AG04450 (cell line): ENCODE data around the gene SDC3. TPM values are rescaled to one million over a fixed set of nuclear protein-coding genes. Genes with fewer than 3 reads are reported as not detected.

ENCODE experiments used
- CTCF ChIA-PET: fragments of 300-600, 350-600 bp; formaldehyde crosslinking; extraction: SDS; loops from one replicate; lab custom pipeline; 2022; ENCODE audit warnings: antibody characterized with exemption, inconsistent platforms; lab: Charles Lee
- POLR2A ChIA-PET: fragments of 350-600 bp; formaldehyde crosslinking; extraction: SDS; loops from one replicate; lab custom pipeline; 2021; ENCODE audit warnings: antibody characterized with exemption, inconsistent platforms; lab: Yijun Ruan, JAX
- DNase-seq: peaks from one replicate; pipeline ENCODE4 v3.0.0-alpha.2; 2011; ENCODE audit warnings: low read depth, low spot score
- H3K27ac ChIP-seq: one replicate; pipeline ENCODE4 v1.5.1; 2012; ENCODE audit warnings: low read depth, low read length, control low read depth
- H3K27me3 ChIP-seq: one replicate; pipeline ENCODE4 v1.6.0; 2012; ENCODE audit warnings: low read length; ENCODE audit not compliant: control insufficient read depth, insufficient read depth
- H3K4me3 ChIP-seq: 2 replicates; pipeline ENCODE4 v1.5.1; 2011; ENCODE audit warnings: mild to moderate bottlenecking, low read depth, low read length, control low read depth
- H3K9me3 ChIP-seq: 2 replicates; pipeline ENCODE4 v1.5.1; 2012; ENCODE audit warnings: low read length; ENCODE audit not compliant: control insufficient read depth, insufficient read depth
- CTCF ChIP-seq: IDR thresholded peaks from 2 replicates; pipeline ENCODE4 v1.5.1; 2011; ENCODE audit warnings: low read depth, low read length, control low read depth, inconsistent platforms
- polyA plus RNA-seq: library from polyadenylated mRNA; depleted of rRNA; stranded (reverse); fragments of >200 nt; gene quantifications from 2 replicates; pipeline ENCODE4 v1.2.3, GENCODE V29; 2011

SDC3 gene
- polyA plus RNA-seq, 1 experiment = 21.7 TPM

DNA sequence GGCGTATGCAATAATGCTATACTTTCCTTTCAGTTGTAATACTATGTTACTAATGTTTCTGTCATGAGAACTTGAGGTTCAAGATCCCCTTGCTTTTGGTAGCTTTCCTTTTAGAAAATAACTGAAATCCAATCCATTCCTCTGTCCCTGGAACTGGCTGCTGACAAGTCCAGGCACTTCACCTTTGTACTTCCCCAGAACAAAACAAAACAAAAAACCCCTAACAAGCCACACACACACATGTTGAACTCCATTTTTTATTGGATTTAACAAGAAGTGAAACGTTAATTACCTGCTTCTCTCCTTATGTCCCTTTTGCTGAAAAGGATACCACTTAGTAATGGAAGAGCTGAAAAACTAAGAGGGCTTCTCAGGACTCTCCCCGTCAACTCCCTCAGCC is 26.1 kb upstream of the SDC3 start:
- ChIA-PET CTCF (interaction anchor here (0.8 to 5.5 kb wide), 2 partner anchors 133 to 153 kb away, joined by 5 to 29 read pairs; no protein-coding TSS in a partner anchor), POLR2A (no interaction called here)
- Histone ChIP-seq H3K27ac (no peak overlapping the region), H3K4me3 (no peak overlapping the region), H3K9me3 (no peaks in the 10 kb centered on the region), H3K27me3 (no peaks in the 10 kb centered on the region)
- DNase-seq = no peak
- no peak for TF ChIP-seq CTCF

DNA sequence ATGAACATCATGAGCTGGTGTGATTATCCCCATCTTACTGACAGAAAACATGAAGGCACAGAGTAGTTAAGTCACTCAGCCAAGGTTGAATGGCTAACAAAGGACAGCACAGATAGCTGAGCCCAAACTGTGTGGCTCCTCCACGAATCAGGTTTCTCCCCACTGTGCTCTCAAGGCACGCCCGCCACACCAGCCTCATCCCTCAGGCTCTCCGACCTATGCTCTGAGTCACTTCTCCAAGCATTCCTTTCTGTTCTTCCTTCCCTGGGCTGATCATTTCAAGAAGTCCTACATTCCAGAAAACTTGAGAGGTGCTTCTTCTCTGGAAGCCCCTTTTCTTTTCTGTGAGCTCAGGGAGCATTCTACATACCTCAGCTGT is 25.3 kb upstream of the SDC3 start:
- Histone ChIP-seq H3K27me3 (no peaks in the 10 kb centered on the region), H3K27ac (peak overlapping the region; percentile 57), H3K9me3 (no peaks in the 10 kb centered on the region), H3K4me3 (no peak overlapping the region)
- no peak for TF ChIP-seq CTCF
- DNase-seq = no peak
- CTCF ChIA-PET = interaction anchor here (0.8 to 5.5 kb wide), 3 partner anchors 132 to 154 kb away, joined by 3 to 29 read pairs (median 5); no protein-coding TSS in a partner anchor
- POLR2A ChIA-PET = interaction anchor here (0.6 kb wide), 1 partner anchor 73 kb away, joined by 3 read pairs; no protein-coding TSS in a partner anchor

DNA sequence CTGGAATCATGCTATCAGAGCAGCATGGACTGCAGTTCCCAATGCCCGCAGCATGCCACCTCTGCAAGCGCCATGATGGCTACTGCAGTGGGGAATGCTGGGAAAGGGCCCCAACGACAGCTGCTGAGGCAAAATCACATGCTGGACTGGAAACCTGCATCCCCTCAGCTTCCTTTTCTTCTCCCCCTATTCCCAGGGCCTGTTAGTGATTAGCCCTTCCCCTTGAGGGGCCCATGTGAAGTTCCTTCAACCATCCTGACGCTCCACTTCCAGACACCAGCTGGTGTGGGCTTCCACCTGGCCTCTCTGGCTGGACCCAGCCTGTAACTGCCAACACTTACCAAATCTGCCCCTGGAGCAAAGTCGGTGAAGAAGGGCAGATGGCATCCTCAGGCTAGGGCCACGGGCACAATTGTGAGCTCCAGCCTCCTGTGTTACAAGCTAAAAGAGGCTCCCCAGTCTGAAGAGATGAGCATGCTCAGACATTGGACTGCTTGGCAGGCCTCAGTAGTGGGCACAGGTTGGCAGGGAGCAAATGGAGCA is 22.1 kb upstream of the SDC3 start:
- ChIA-PET POLR2A (no interaction called here), CTCF (interaction anchor here (0.5 to 4.7 kb wide), 8 partner anchors 11 to 233 kb away, joined by 3 to 68 read pairs (median 6); no protein-coding TSS in a partner anchor)
- Histone ChIP-seq H3K27me3 (no peaks in the 10 kb centered on the region), H3K27ac (no peak overlapping the region), H3K4me3 (no peak overlapping the region), H3K9me3 (no peaks in the 10 kb centered on the region)
- no peak for DNase-seq
- no peak for TF ChIP-seq CTCF

DNA sequence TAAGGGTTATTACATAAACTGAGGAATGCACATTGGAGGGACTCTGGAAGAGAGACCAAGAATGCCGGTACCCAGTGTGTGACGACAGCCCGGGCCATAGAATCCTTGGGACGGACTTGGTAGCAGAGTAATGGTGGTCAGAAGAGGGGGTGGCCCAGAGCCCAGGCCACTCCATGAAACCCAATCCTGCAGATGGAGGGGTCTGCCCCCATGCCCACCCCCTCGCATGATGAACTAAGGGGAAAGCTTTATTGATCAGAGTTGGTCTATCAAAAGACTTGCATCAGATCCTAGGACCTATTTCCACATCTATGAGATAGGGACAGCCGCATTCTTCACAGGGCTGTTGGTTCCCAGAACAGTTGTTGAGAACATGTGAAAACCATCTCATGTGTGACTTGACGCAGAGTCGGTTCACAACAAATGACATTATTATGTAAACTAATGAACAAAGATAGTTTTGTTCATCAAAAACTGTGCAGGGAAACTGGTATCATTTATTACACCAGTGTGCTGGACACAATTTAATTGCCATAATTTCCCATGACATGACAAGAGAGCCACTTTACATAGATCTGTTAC is 21.5 kb upstream of the SDC3 start:
- no peak for DNase-seq
- H3K27ac ChIP-seq = no peak overlapping the region
- CTCF ChIA-PET = interaction anchor here (1.2 to 4.7 kb wide), 6 partner anchors 10 to 148 kb away, joined by 3 to 68 read pairs (median 13); no protein-coding TSS in a partner anchor
- no peak overlapping the region for H3K4me3 ChIP-seq
- no peaks in the 10 kb centered on the region for H3K27me3 ChIP-seq
- no peak for TF ChIP-seq CTCF
- H3K9me3 ChIP-seq = no peaks in the 10 kb centered on the region
- POLR2A ChIA-PET = no interaction called here
